Mucosa of descending colon (tissue), 3 donors: ENCODE results near the gene SLIT3. TPM values are rescaled to one million over a fixed set of nuclear protein-coding genes. Genes with fewer than 3 reads are reported as not detected.

Source experiments
- ATAC-seq: fragments of 200-7000 bp; cut with Tn5 transposase; one replicate; pipeline ENCODE4 v1.9.1; 2020; ENCODE audit warnings: mild to moderate bottlenecking, moderate library complexity
- DNase-seq, 3 donors: peaks; one replicate each; pipeline ENCODE4 v3.0.0-alpha.2; 2020
- H3K36me3 ChIP-seq: fragments of 200-600 bp; one replicate; pipeline ENCODE4 v1.8.0; 2021; ENCODE audit warnings: low read depth, mild to moderate bottlenecking
- H3K4me1 ChIP-seq: fragments of 200-600 bp; one replicate; pipeline ENCODE4 v1.8.0; 2021; ENCODE audit warnings: low read depth, mild to moderate bottlenecking
- H3K4me3 ChIP-seq: fragments of 200-600 bp; one replicate; pipeline ENCODE4 v1.8.0; 2021; ENCODE audit warnings: mild to moderate bottlenecking
- H3K9me3 ChIP-seq: fragments of 200-600 bp; one replicate; pipeline ENCODE4 v1.8.0; 2021; ENCODE audit warnings: mild to moderate bottlenecking
- intact Hi-C, 2 donors: fragments of 100-400 bp; cut with DNase I in 1 of 2; cut with micrococcal nuclease in 1 of 2; formaldehyde crosslinking; loops; one replicate each; pipeline versions ENCODE4 v1.11.0 to v1.11.1; 2022; cut with DNase I, micrococcal nuclease
- total RNA-seq, 3 donors: library from RNA; stranded (reverse); fragmentation: NEBNext Ultra II Directional in 2 of 3; extraction: Animal tissue kit (Norgen Biotek cat#: 25700) in 2 of 3; gene quantifications; one replicate each; pipeline versions ENCODE4 v1.2.1 to v1.2.4, GENCODE V29; 2021 to 2023
- TF ChIP-seq, protein P1 (sequence below): fragments of 200-600 bp; IDR thresholded peaks from one replicate; pipeline ENCODE4 v1.8.0; 2022; ENCODE audit warnings: antibody characterized with exemption, mild to moderate bottlenecking
- donor health status: DM: no; HTN: no; CAD: no; lungs with moderate emphysema.
- donor health status: DM: no; HTN: no; CAD: no.
- donor health status: DM: no; HTN: yes; CAD: no.

The SLIT3 gene
- total RNA-seq, 3 donors from 2014 or later: 4.2 to 25.5 (median 16.1) TPM

GRCh38 chr5:169244812-169245211, 56.1 kb downstream of the SLIT3 start:
- TF ChIP-seq, protein P1, sequence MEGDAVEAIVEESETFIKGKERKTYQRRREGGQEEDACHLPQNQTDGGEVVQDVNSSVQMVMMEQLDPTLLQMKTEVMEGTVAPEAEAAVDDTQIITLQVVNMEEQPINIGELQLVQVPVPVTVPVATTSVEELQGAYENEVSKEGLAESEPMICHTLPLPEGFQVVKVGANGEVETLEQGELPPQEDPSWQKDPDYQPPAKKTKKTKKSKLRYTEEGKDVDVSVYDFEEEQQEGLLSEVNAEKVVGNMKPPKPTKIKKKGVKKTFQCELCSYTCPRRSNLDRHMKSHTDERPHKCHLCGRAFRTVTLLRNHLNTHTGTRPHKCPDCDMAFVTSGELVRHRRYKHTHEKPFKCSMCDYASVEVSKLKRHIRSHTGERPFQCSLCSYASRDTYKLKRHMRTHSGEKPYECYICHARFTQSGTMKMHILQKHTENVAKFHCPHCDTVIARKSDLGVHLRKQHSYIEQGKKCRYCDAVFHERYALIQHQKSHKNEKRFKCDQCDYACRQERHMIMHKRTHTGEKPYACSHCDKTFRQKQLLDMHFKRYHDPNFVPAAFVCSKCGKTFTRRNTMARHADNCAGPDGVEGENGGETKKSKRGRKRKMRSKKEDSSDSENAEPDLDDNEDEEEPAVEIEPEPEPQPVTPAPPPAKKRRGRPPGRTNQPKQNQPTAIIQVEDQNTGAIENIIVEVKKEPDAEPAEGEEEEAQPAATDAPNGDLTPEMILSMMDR: no peak
- ATAC-seq (no peak), DNase-seq (no peak)
- no peaks in the 10 kb centered on the region for H3K9me3 ChIP-seq
- no peaks in the 10 kb centered on the region for H3K4me1 ChIP-seq
- no peaks in the 10 kb centered on the region for H3K36me3 ChIP-seq
- H3K4me3 ChIP-seq: no peak overlapping the region
- intact Hi-C loops: no loop called here

- DNase-seq: no peak
- no peaks in the 10 kb centered on the region for H3K36me3 ChIP-seq
- TF ChIP-seq, protein P1: no peak
- H3K4me3 ChIP-seq: no peak overlapping the region
- H3K4me1 ChIP-seq: no peaks in the 10 kb centered on the region
- ATAC-seq: no peak
- H3K9me3 ChIP-seq: peaks cover 3% of the 10 kb centered on the region
- intact Hi-C loops: no loop called here
Measured at GRCh38 chr5:169243651-169244422, 57.1 kb downstream of the SLIT3 start.

GRCh38 chr5:169242849-169243186, 58.1 kb downstream of the SLIT3 start:
- ATAC-seq (no peak), DNase-seq (no peak)
- intact Hi-C loops: no loop called here
- Histone ChIP-seq H3K9me3 (peaks cover 3% of the 10 kb centered on the region), H3K4me3 (no peak overlapping the region), H3K4me1 (no peaks in the 10 kb centered on the region), H3K36me3 (no peaks in the 10 kb centered on the region)
- TF ChIP-seq, protein P1: no peak

GRCh38 chr5:169242175-169242848, 58.6 kb downstream of the SLIT3 start:
- DNase-seq: no peak

DNA sequence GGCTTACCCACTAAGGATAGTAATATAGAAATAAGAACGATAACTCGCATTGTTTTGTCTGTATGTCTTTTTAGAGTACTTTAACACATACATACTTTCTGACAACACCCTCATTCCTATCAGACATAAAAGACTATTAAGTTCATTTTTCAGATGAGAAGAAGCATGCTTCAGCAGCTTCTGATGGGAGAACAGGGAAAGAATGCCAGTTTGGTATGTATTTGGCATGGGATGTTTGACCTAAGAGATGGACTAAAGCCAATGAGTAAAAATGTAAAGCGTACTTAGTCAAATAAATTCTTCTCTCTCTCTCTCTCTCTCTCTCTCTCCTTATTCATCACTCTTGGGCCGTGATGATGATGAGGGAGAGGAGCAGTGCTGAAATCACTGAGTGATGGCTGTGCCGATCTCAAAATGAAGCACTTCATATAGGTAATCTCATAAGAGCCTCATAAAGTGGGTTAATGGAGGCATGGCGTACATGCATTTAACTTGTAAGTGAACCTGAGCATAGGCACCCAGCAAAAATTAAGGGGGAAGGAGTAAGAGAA, 71.5 kb downstream of the SLIT3 start:
- intact Hi-C loops: no loop called here
- H3K36me3 ChIP-seq: no peaks in the 10 kb centered on the region
- TF ChIP-seq, protein P1: no peak
- no peaks in the 10 kb centered on the region for H3K4me1 ChIP-seq
- DNase-seq: no peak
- no peak overlapping the region for H3K4me3 ChIP-seq
- H3K9me3 ChIP-seq: no peaks in the 10 kb centered on the region
- ATAC-seq: no peak

More at GRCh38 chr5:169242175-169242848, 58.6 kb downstream of the SLIT3 start:
- H3K9me3 ChIP-seq: peaks cover 3% of the 10 kb centered on the region
- intact Hi-C loops: no loop called here
- no peak overlapping the region for H3K4me3 ChIP-seq
- TF ChIP-seq, protein P1: no peak
- no peaks in the 10 kb centered on the region for H3K36me3 ChIP-seq
- ATAC-seq: no peak
- H3K4me1 ChIP-seq: no peaks in the 10 kb centered on the region
